GM21529 (cell line): ENCODE data around the gene SERPINA5.

ENCODE experiments used
- ATAC-seq: cut with Tn5 transposase; IDR thresholded peaks from one replicate; pipeline ENCODE4 v1.9.1; 2021; ENCODE audit not compliant: unreplicated experiment

SERPINA5 gene

DNA sequence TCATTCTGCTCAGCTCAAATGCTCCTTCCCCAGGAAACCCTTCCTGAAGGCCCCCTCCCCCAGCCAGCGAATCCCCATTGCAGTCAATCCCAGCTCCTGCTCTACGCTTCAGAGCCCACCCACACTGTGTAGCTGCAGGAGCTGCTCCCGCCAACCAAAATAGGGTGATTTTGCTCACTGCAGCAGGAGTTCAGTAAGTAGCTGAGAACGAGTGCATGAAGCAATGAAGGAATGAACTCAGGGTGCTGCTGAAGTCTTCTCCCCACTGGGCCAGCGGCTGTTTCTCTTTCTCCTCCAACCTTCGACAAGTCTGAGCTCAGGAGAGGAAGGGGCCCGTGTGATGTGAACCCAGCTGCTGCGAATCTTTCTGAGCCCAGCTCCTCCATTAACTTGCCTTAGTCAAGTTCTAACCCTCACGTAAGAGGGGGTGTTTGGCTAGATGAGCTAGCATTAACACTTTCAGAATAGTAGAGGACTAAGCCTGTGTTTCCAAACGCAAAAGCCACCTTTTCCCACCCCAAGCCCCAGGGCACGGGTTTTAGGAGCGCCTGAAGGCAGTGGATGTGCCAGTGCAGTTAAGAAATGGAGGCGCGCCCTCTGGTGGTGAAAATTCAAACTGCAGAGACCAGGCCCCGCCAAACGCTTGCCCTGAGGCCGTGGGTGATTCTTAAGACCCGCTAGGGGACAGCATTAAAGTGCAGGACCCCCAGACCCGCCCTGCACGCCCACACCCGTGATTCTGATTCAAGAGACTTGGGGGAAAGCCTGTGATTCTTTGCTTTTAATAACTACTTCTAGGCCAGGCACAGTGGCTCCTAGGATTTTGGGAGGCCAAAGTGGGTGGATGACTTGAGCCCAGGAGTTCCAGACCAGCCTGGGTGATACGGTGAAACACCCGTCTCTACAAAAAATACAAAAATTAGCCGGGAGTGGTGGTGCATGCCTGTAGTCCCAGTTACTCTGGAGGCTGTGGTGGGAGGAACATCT, 31.9 kb upstream of the SERPINA5 start:
- peak; percentile 63 for ATAC-seq

DNA sequence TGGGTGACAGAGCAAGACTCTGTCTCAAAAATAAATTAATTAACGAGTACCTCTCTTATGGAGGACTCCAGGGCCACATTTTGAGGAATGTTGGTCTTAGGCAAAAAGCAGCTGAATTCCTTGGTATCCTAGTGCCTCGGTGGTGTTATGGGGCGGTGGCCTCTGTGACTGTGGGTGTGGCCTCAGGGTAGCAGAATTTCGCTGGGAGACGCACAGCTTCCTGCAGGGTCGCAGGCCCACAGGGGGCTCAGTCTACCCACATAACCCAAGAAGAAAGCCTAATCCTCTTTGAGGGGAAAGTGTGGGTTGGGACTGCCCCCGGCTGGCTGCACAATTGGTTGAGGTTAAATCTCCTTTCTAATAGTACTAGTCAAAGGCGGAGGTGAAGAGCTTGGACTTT, 31.2 kb upstream of the SERPINA5 start:
- ATAC-seq = no peak

DNA sequence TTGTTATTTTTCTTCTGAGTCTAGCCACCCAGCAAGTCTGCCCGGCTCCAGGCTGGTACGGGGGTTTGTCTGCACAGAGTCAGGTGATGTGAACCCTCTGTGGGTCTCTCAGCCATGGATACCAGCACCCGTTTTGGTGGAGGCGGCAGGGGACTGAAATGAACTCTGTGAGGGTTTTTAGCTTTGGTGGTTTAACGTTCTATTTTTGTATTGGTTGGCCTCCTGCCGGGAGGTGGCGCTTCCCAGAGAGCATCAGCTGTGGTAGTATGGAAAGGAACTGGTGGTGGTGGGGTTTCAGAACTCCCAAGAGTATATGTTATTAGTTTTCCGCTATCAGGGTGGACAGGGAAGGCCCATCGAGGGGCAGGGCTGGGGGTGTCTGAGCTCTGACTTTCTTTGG, 25.2 kb upstream of the SERPINA5 start:
- ATAC-seq = no peak

DNA sequence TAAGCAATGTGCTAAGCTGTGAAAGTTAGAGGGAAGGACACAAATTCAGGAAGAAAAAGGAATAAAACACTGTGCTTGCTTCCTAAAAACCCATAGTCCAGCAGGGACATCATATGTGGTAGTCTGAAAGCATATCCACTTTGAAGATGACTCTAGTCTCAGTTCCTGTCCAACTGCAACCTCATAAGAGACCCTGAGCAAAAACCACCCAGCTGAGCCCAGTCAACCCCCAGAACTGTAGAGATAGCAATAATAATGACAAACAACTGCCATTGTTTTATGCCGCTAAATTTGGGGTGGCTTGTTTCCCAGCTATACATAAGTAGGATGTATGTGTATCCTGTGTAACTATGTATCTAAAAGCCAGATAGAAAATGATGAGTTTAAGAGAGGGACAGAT, 23.9 kb upstream of the SERPINA5 start:
- no peak for ATAC-seq

DNA sequence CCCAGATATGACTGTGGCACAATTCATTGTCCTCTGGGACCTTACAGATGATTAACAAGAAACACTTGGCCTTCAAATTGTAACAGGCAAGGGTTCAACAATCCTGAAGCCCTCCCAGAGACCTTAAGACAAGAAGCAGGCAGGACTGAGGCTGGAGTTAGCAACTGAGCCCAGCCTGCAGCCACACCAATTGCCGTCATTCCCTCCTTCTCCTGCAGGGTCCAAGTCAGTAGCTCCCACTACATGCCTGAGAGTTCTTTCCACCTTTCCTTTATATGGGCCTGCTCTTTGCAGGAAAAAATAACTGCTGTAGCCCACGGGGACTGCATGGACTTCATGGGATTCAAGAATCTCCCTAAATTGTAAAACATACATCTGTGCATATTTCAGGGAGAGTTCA, 22.4 kb upstream of the SERPINA5 start:
- no peak for ATAC-seq

DNA sequence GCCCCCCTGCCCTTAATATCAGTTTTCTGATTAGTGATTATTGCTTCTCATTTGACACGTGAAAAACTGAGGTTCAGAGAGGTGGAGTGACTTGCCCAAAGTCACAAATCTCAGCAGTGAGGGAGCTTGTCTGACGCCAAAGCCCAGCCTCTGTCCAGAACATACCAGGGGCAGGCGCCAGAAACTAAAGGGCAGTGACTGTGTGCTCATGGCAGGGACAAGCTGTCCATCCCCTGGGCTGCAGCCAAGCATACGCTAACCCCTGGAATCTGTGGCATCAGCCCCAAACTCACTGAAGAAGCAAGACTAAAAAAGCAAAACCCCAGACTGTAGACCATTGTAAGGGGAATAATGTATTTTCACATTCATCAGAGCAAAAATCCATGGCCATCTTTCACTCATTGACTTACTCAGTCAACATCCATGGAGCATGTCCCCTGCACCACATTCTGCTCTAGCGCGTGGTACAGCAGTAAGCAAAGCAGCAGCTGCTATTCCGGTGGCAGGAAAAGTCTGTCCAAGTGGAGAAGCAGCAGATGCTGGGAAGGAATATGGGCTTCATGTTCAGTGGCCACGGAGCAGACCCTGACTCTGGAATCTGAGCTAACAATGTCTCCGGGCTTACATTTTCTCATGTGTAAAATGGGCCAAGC, 21.5 kb upstream of the SERPINA5 start:
- ATAC-seq = no peak

DNA sequence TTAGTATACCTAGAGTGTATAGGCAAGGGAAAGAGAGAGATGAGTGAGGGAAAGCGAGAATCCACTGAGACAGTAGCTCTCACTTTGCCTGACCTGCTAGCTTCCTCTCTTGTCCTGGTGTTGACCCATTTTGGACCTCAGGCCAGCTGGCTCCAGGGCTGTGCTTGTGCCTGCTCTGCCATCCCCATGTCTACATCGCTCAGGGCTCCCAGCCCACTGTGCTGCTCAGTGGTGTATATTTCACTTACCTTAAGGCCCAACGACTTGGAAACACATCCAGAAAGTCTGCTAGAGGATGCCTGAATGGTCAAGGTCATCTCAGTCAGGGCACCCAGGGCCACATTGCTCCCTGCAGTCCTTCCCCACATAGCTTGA, 20.9 kb upstream of the SERPINA5 start:
- ATAC-seq = no peak

DNA sequence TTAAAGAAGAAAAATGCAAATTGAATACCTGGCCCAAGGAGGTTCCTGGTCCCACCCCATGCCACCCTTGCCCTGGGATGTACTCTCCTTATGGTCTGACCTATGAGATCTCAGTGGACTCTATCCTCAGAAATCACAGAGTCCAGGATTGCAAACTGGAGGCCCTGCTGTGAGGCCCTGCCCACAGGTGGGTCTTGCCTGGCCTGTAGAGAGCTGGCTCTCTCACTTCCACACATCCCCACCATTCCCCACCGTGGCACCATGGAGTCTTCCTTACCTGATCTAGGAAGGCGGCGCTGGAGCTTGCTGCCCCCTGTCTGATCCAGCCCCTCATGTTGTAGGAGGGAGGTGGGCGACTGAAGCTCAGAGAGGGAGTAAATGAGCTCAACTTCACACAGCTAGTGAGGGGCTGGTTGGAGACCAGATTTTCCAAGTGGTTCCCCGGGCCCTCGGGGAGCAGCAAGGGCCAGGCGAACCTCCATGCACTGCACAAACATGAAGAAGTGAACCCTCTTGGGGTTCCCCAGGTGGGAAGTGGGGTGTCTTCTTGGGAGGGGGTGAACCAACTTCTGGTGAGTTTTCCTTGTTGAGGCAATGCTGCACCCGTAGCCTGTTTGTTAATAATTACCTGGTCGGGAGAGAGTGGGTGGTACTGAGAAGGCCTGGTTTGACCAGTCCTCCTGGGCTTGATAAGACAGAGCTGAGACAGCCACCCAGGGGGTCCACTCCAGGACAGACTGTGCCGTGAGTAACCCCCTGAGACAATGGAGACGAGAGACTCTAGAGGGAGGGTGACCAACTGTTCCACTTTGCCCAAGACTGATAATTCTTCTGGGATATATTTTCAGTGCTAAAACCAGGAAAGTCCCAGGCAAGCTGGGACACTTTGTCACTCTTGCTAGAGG, 20.2 kb upstream of the SERPINA5 start, which contains the start of gene SERPINA4:
TSS of gene SERPINA4 (plus strand) at position 692 of the 905 bp plus-strand sequence. CDS start 2,041 bp downstream, outside the sequence.
- no peak for ATAC-seq

DNA sequence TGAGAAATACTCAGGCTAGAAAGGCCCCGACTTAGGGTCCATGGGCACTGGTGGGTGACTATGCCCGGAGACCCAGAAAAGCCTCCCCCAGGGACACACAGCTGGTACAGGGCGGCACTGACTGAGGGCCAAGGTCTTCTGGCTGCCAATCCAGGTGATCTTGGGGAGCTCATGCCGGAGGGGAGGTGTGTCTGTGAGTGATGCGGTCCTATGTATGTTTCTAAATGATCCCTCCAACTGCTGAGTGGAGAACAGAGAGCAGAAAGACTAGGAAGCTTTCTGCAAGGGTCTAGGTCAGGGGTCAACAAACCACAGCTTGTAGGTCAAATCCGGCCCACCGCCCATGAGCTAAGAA, 19.6 kb upstream of the SERPINA5 start:
- no peak for ATAC-seq

DNA sequence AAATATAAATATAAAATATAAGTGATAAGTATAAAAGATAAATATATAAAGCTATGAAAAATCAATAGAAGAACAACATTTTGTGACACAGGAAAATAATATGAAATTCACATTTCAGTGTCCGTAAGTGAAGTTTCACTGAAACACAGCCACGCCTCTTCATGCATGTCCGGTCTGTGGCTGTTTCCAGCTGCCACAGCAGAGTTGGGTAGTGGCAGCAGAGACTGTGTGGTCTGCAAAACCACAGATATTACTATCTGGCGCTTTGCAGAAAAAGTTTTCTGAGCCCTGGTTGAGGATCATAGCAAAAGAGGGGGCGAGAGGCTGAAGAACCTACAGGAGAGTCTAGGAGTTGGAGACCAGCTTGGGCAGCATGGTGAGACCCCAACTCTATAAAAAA, 19.2 kb upstream of the SERPINA5 start:
- no peak for ATAC-seq

DNA sequence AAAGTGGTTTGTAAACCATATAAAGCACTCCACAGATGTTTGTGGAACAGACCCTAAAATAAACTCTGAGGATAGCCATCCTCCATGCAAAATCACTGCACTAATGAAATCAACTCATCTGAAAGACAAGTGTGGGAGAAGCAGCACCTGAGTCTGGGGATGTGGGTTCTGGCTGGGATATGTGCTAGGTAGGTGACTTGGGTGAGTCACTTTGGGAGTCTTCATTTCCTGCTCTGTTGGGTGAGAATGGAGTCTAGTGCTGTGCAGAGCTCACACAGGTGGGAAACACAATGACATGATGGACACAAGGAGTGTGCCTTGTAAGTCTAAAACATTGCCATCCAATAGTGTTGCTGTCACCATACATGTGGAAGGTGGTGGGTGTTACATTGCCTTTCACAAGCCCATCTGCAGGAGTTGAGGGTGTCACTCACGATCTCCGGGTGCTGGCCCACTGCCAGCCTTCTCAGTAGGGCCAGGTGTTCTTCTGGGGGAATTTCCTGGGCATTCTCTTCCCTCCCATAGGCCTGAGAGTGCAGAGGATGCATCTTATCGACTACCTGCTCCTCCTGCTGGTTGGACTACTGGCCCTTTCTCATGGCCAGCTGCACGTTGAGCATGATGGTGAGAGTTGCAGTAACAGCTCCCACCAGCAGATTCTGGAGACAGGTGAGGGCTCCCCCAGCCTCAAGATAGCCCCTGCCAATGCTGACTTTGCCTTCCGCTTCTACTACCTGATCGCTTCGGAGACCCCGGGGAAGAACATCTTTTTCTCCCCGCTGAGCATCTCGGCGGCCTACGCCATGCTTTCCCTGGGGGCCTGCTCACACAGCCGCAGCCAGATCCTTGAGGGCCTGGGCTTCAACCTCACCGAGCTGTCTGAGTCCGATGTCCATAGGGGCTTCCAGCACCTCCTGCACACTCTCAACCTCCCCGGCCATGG, 18.0 kb upstream of the SERPINA5 start:
- ATAC-seq = no peak

DNA sequence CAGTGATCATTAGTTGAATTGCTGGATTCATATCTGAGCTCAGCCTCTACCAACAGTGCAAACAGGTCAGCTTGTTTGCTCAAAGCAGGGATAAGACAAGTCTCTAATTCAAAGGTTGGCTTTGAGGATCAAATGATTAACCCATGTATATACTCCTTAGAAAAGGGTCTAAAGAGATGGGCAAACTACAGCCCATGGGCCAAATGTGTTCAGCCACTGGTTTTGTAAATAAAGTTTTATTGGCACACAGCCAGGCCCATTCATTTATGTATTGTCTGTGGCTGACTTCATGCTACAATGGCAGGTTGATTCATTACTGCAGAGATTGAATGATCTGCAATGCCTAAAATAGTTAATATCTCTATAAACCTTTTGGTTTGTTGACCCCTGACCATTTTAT, 16.8 kb upstream of the SERPINA5 start:
- no peak for ATAC-seq

DNA sequence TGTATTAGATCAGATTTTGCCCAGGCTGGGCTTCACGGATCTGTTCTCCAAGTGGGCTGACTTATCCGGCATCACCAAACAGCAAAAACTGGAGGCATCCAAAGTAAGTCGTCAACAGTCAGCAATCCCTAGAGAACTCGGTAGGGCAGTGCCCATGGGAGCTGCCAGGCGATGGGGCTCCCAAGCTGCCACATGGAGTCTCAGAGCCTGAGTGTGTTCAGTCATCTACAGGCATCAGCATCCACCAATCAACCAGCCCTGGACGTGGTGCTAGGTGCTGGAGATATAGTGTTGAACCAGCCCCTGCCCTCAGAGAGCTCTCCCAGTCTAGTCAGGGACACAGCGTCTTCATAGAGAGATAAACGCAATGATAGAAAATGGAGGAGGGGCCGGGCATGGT, 13.0 kb upstream of the SERPINA5 start:
- no peak for ATAC-seq

DNA sequence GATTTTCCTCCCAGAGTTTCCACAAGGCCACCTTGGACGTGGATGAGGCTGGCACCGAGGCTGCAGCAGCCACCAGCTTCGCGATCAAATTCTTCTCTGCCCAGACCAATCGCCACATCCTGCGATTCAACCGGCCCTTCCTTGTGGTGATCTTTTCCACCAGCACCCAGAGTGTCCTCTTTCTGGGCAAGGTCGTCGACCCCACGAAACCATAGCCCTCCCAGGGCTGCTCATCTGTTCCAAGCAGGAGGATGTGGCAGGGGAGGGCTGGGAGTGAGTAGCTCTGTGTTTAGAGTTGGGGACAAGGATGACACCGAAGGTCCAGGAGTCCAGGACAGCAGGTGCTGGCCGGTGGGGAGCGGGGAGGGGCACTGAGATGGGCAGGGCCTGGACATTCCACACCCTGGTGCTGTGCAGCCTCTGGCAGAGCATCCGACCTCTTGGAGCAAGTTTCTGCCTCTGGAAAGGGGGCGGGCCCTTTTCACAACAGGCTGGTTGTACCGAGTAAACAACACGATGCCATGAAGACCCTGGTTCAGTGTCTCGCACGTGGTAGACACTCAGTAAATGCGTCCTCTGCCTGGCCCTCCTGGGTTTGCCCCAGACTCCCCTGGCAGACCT, 11.7 kb upstream of the SERPINA5 start:
- no peak for ATAC-seq

DNA sequence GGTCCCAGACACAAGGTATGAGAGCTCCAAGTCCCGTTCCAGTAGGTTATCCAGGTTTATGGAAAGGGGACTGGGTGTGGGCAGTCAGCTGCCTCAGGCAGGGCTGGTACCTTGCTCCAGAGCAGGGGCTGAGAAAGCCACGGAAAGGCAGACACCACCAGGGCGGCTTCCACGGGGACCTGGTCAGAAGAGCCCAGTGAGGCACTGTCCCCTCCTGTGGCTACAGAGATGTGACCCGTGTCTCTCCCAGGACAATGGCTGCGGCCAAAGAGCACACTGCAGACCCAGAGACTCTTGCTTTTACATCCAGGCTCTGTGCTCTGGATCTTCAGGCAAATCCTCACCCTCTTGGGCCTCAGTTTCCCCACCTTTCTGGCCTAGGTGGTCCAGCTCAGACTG, 11.2 kb upstream of the SERPINA5 start:
- no peak for ATAC-seq

DNA sequence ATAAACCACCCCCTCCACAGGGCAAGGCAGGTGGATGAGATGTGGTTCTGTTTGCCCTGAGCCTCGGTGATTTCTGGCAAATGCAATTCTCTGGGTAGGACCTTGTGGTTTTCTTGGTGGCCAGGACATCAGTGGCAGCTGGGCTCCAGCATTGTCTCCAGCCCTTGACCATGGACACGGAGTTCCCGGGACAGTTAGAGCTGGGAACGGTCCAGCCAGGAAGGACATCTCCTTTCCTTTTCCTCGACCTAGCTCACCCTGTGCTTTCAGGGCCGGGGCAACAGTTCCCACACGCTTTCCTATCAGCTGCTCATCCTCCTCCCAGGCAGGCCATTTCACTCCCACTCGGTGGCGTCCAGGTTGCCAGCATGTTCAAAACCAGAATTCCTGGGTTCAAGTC, 10.8 kb upstream of the SERPINA5 start:
- no peak for ATAC-seq

DNA sequence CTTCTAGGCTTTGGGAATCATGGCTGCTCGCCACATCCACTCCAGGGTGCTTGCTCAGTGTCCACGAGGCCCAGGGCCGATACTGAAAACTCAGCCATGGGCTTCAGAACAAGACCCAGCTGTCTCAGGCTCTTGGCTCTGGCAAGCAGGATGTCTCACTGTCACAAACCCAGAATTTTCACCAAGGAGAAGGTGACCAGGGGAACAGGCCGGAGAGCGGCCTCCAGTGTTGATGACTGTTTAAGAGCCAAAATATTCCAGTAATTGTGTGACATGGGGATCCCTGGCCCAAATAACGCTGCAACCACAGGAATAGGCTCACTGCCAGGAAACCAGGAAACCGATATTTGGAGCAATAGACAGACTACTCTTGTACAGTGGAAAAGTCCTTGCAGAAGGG, 9.8 kb upstream of the SERPINA5 start:
- no peak for ATAC-seq

DNA sequence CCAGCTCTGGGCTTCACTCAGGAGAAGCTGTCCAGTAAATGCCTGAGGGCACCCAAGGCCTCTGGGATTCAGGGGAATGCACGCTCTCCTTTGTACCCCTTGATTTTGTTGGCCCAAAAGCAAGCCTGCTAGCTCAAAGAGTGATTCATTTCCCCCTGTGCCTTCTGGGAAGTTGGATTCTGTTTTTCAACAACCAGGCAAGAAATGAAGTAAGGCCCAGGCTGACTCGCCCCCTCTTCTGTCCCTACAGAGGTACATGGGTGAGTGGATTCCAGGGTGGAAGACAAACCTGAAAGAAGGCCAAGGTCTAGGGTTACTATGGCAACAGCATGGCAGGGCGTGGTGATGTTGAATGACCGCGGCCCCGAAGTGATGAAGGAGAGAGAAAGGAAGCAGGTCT, 9.3 kb upstream of the SERPINA5 start:
- ATAC-seq = no peak

DNA sequence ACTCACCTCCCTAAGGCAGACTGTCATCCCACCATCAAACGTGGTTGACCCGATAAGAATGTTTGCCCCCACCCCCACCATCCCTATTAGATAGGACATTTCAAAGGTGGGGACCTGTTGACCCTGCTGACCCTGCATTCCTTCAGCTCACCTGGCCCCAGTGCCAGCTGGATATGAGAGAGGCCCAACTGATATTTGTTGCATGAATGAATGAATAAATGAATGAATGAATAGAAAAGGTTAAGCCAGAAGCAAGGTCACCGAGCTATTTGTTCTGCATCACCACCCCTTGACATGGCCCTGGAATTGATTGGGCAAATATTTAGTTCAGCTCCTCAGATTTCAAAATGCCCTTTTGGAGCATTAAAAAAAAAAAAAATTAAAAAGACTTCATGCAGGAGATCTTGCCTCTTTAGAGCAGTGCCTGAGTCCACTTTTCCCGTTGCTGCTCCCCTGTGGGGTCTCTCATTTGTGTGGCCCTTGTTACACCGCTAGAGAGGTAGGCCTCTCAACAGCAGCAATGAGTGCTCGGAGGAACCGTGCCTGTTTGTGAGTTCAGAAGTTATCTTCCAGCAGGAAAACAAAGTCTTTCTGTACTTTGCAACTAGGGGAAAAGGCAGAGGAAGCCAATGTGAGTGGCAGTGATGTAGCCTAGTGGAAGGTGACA, 8.5 kb upstream of the SERPINA5 start:
- no peak for ATAC-seq
